SU-DHL-6 (cell line): ENCODE measurements around the gene ONECUT3.

Experiments
- H2AFZ ChIP-seq: fragments of 200-600 bp; sonication (generic); 2 replicates; pipeline ENCODE4 v1.6.1; 2014; ENCODE audit warnings: low read depth, mild to moderate bottlenecking, moderate library complexity, mixed read lengths, antibody characterized with exemption, low read length; ENCODE audit not compliant: severe bottlenecking
- H3F3A ChIP-seq: fragments of 200-600 bp; shearing (Covaris generic); 2 replicates; pipeline ENCODE4 v1.6.0; 2016; ENCODE audit warnings: antibody characterized with exemption, mild to moderate bottlenecking; ENCODE audit not compliant: insufficient read depth
- H3K27ac ChIP-seq: fragments of 200-600 bp; sonication (generic); 2 replicates; pipeline ENCODE4 v1.5.1; 2016; ENCODE audit warnings: low read depth, mild to moderate bottlenecking, low read length, moderate library complexity, mixed read lengths
- H3K27me3 ChIP-seq: fragments of 200-600 bp; sonication (generic), shearing (Covaris generic); 2 replicates; pipeline ENCODE4 v1.6.0; 2014; ENCODE audit warnings: mild to moderate bottlenecking, low read length
- H3K36me3 ChIP-seq: fragments of 200-600 bp; sonication (generic); 2 replicates; pipeline ENCODE4 v1.6.1; 2014; ENCODE audit warnings: mild to moderate bottlenecking, low read length, mixed read lengths
- H3K4me2 ChIP-seq: fragments of 300-600, 200-600 bp; shearing (Covaris generic), sonication (generic); 2 replicates; pipeline ENCODE4 v1.6.0; 2014; ENCODE audit warnings: low read length, low read depth, mild to moderate bottlenecking; ENCODE audit not compliant: poor library complexity, severe bottlenecking
- H3K4me3 ChIP-seq: fragments of 200-600 bp; sonication (generic); 2 replicates; pipeline ENCODE4 v1.5.1; 2014; ENCODE audit warnings: antibody characterized with exemption, low read length, mild to moderate bottlenecking, mixed read lengths; ENCODE audit not compliant: insufficient read depth, poor library complexity, severe bottlenecking
- H3K79me2 ChIP-seq: fragments of 200-600 bp; sonication (generic); 2 replicates; pipeline ENCODE4 v1.6.1; 2014; ENCODE audit warnings: mild to moderate bottlenecking, low read length, moderate library complexity; ENCODE audit not compliant: insufficient read depth
- H3K9ac ChIP-seq: fragments of 200-600 bp; sonication (generic); 2 replicates; pipeline ENCODE4 v1.7.0; 2014; ENCODE audit warnings: mild to moderate bottlenecking, low read length
- H3K9me2 ChIP-seq: fragments of 200-600 bp; sonication (generic); replicated peaks from 2 replicates; pipeline ENCODE4 v1.6.1; 2014; ENCODE audit warnings: low read length; ENCODE audit not compliant: insufficient read depth
- H3K9me3 ChIP-seq: fragments of 200-600 bp; sonication (generic); 2 replicates; pipeline ENCODE4 v1.6.1; 2014; ENCODE audit warnings: low read length, mixed read lengths; ENCODE audit not compliant: insufficient read depth
- H4K20me1 ChIP-seq: fragments of 200-600 bp; sonication (generic); 2 replicates; pipeline ENCODE4 v1.6.1; 2014; ENCODE audit warnings: low read depth, mild to moderate bottlenecking, antibody characterized with exemption, low read length, moderate library complexity, mixed read lengths
- CTCF ChIP-seq: fragments of 200-600 bp; sonication (generic); IDR thresholded peaks from one replicate; pipeline ENCODE4 v1.5.1; 2017; ENCODE audit warnings: antibody characterized with exemption, mild to moderate bottlenecking, low read length, moderate library complexity; ENCODE audit not compliant: insufficient read depth, poor library complexity, severe bottlenecking
- EZH2phosphoT487 ChIP-seq: fragments of 200-600 bp; sonication (generic), shearing (Covaris generic); conservative IDR thresholded peaks from 2 replicates; pipeline ENCODE4 v1.6.1; 2018; ENCODE audit warnings: mild to moderate bottlenecking, antibody characterized with exemption, low read length, moderate library complexity, mixed read lengths

The ONECUT3 gene

GRCh38 chr19:1786668-1787067 is 33.4 kb downstream of the ONECUT3 start:
- no peak for TF ChIP-seq EZH2phosphoT487
- TF ChIP-seq CTCF: no peak
- H4K20me1 ChIP-seq: no peaks in the 10 kb centered on the region
- no peak overlapping the region for H3K9ac ChIP-seq
- no peaks in the 10 kb centered on the region for H3F3A ChIP-seq
- no peak overlapping the region for H2AFZ ChIP-seq
- H3K27ac ChIP-seq: no peak overlapping the region
- no peak overlapping the region for H3K4me2 ChIP-seq
- no peak overlapping the region for H3K4me3 ChIP-seq
- no peaks in the 10 kb centered on the region for H3K36me3 ChIP-seq
- no peaks in the 10 kb centered on the region for H3K79me2 ChIP-seq
- H3K9me2 ChIP-seq: no peaks in the 10 kb centered on the region
- no peaks in the 10 kb centered on the region for H3K9me3 ChIP-seq
- no peaks in the 10 kb centered on the region for H3K27me3 ChIP-seq

- Histone ChIP-seq H3K27me3 (no peaks in the 10 kb centered on the region), H3K4me2 (no peak overlapping the region), H2AFZ (no peak overlapping the region), H3K79me2 (no peaks in the 10 kb centered on the region), H3K27ac (no peak overlapping the region), H3K4me3 (no peak overlapping the region), H4K20me1 (no peaks in the 10 kb centered on the region), H3F3A (no peaks in the 10 kb centered on the region), H3K9me3 (no peaks in the 10 kb centered on the region), H3K9me2 (no peaks in the 10 kb centered on the region), H3K9ac (no peak overlapping the region), H3K36me3 (no peaks in the 10 kb centered on the region)
- TF ChIP-seq EZH2phosphoT487 (no peak), CTCF (no peak)
These were observed 33.8 kb downstream of the ONECUT3 start for GRCh38 chr19:1787116-1787515.

- Histone ChIP-seq H2AFZ (no peak overlapping the region), H4K20me1 (no peaks in the 10 kb centered on the region), H3K79me2 (no peaks in the 10 kb centered on the region), H3K4me2 (no peak overlapping the region), H3K9me3 (no peaks in the 10 kb centered on the region), H3K9ac (no peak overlapping the region), H3F3A (no peaks in the 10 kb centered on the region), H3K27ac (no peak overlapping the region), H3K36me3 (no peaks in the 10 kb centered on the region), H3K9me2 (no peaks in the 10 kb centered on the region), H3K27me3 (no peaks in the 10 kb centered on the region), H3K4me3 (no peak overlapping the region)
- TF ChIP-seq CTCF (no peak), EZH2phosphoT487 (no peak)
These were observed 36.1 kb downstream of the ONECUT3 start for GRCh38 chr19:1789261-1790041.
